ENCODE measurements around the gene CABLES2. TPM values are rescaled to one million over a fixed set of nuclear protein-coding genes. Genes with fewer than 3 reads are reported as not detected.

Gene CABLES2
- total RNA-seq, 1 experiment from 2014 or later: 8.9 TPM

DNA sequence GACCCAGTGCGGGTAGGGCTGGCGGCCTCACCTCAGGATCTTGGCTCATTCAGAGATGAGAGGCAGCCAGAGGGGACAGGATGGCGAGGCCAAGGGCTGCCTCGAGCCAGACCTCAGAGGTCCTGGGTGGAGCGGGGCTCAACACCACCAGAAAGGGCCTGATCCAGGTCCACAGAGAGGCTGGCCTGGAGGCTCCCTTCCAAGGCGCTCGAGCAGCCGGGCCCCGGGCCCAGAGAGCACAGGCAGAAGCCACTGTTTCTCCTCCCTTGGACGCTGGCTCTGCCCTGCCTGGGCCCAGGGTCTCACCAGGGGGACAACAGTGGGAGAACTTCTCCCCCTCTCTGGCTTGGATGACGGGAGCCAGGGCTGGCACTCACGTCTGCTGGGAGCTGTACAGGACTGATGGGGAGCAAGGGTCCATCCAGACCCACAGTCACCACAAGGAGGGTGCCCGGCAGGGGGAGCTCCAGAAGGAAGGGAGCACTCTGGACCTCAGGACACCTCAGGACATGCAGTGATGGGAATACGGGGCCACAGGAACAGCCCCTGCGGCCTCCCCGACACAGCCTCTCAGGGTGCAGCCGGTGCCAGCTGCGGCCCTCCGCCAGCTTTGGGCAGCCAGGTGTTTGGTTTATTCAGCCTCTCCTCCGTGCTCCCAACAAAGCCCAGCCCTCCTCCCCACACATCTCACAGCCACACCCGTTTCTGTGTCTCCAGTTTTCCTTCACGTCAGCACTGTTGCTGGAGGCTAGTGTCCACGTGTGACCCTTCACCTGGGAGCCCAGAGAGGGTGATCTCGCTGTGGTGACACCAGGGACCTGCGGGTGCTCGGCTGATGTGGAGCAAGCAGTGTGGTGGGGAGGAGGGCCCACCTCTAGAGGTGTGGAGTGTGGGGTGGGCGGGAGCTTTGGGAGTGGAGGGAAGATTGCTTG lies 11.5 kb downstream of the CABLES2 start:
- Histone ChIP-seq H3K79me2 (ENCODE audit: insufficient read depth, low read length) (no peaks in the 10 kb centered on the region), H3K9ac (ENCODE audit: low read length) (no peak overlapping the region), H3K4me2 (ENCODE audit: low read length) (no peak overlapping the region), H3K4me3 (replicated peaks in 1 of 2; ENCODE audit: low read depth in 1 of 2, low read length in 2 of 2) (no peak overlapping the region), H3K9me3 (ENCODE audit: control insufficient read depth in 1 of 2, insufficient read depth in 1 of 2, low read depth in 1 of 2, low read length in 2 of 2) (no peaks in the 10 kb centered on the region), H3K36me3 (ENCODE audit: control insufficient read depth in 1 of 2, insufficient read depth in 2 of 2, low read length in 2 of 2) (no peaks in the 10 kb centered on the region), H4K20me1 (ENCODE audit: insufficient read depth) (no peaks in the 10 kb centered on the region), H3K27ac (ENCODE audit: low read depth, low read length) (no peak overlapping the region), H2AFZ (ENCODE audit: low read depth, low read length, poor library complexity, severe bottlenecking) (no peak overlapping the region), H3K27me3 (ENCODE audit: insufficient read depth, low read length) (no peaks in the 10 kb centered on the region), H3K4me1 (ENCODE audit: control insufficient read depth in 1 of 2, insufficient read depth in 2 of 2, low read length in 2 of 2) (no peaks in the 10 kb centered on the region), H3K9me2 (ENCODE audit: insufficient read depth) (no peaks in the 10 kb centered on the region)
- ChIA-PET RAD21 (ENCODE audit: low non-redundant PET in 1 of 2, low total read pairs in 2 of 2, uncharacterized antibody in 2 of 2, unreplicated experiment in 2 of 2) (no interaction called here), CTCF (no interaction called here), POLR2A (no interaction called here)
- intact Hi-C loops (cut with micrococcal nuclease): no loop called here
- peak; percentile 67 for ATAC-seq
- no TSS peak for BruUV-seq (replicated peaks)
- TF ChIP-seq POLR2AphosphoS5 (IDR thresholded peaks at IDR 0.05; ENCODE audit: low read depth, low read length): no peak
- TF ChIP-seq CTCF (IDR thresholded peaks at IDR 0.05 in 2 of 3, conservative IDR thresholded peaks at IDR 0.05 in 1 of 3; ENCODE audit: borderline replicate concordance in 1 of 3, insufficient read depth in 1 of 3, low read depth in 2 of 3, low read length in 2 of 3): peak in 2 of 3 experiments; percentile 40 to 45; a peak in 4 of 6 replicates
- no peak for TF ChIP-seq EZH2phosphoT487 (IDR thresholded peaks at IDR 0.05; ENCODE audit: borderline replicate concordance)
- no peak for DNase-seq (ENCODE audit: low read depth, low spot score)
